GM21447 (cell line): ENCODE data around the gene RPLP2.

ENCODE experiments used
- ATAC-seq: cut with Tn5 transposase; IDR thresholded peaks from one replicate; pipeline ENCODE4 v1.9.1; 2021; ENCODE audit not compliant: unreplicated experiment

Gene RPLP2

DNA sequence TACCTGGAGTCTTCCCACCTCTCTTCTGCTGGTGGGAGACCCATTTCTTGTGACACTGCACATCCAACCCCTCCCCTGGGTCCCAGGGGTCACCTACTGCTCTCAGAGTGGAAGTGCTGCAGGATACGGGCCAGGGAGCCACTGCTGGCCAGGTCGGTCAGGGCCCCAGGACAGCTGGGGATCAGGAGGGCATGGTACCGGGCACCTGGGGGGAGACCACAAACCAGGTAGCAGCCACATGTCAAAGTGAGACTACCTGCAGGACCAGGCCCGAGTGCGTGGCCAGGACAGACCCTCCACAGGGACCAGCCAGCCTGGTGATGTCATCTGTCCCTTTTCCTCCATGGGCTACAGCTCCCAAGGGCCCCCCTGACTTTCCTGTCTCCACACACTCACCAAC lies 36.3 kb upstream of the RPLP2 start:
- ATAC-seq, result no peak

DNA sequence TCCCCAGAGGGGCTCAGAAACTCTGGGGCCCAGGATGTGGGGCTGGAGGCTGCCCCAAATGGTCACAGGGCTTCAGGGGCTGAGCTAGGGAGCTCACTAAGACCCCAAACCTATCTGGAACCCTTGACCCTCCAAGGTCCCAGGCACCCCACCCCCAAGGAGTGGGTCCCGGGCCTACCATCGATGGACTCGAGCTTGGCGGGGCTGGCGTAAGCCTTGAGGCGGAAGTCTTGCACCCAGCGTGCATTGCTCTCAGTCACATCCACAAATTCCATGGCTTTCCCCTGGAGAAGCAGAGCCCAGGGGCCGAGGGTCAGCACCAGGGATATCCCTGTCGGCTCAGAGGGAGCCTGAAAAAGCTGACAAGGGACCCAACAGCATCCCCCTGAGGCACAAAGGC lies 35.9 kb upstream of the RPLP2 start:
- no peak for ATAC-seq

- ATAC-seq, result no peak
Measured at GRCh38 chr11:774873-775592, 34.7 kb upstream of the RPLP2 start.

- no peak for ATAC-seq
Measured at GRCh38 chr11:776263-776560, 33.6 kb upstream of the RPLP2 start.

DNA sequence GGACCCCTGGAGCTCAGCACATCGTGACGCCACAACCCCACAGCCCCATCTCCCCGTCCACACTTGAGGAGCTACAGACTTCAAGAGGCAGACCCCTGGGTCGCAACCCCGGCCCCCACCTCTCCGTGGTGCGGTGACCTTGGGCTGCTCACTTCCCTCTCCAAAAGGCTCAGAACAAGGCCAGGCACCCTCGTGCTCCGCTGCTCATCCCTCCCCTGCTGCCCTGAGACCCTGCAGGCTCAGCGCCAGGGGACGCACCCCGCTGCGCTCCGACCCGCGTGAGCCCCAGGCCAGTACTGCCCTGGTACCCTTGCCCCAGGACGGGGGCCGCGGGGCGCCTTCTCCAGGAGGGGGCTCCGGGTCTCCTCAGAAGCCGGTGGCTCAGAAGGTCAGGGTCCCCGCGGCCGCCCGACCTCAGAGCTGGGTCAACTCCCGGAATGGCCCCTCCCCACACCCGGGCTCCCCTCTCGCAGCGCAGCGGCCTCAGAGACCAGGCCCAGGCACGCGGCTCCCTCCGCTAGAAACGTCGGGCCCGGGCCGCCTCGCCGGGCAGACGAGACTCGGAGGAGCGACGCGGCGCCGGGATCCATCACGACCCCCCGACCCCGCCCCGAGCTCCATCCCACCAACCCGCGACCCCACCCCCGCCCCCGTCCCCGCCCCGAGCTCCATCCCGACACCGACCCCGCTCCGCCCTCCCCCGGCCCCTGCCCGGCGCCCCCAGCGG lies 33.0 kb upstream of the RPLP2 start:
- ATAC-seq, result peak; percentile 28

GRCh38 chr11:777288-778255 lies 32.2 kb upstream of the RPLP2 start, which contains the start of gene GATD1:
TSS of gene GATD1 (minus strand) at chr11:777487. CDS start at chr11:777462, 25 bp downstream.
- ATAC-seq, result peak; percentile 59

- ATAC-seq, result no peak
Measured at GRCh38 chr11:778976-779954, 30.5 kb upstream of the RPLP2 start.

DNA sequence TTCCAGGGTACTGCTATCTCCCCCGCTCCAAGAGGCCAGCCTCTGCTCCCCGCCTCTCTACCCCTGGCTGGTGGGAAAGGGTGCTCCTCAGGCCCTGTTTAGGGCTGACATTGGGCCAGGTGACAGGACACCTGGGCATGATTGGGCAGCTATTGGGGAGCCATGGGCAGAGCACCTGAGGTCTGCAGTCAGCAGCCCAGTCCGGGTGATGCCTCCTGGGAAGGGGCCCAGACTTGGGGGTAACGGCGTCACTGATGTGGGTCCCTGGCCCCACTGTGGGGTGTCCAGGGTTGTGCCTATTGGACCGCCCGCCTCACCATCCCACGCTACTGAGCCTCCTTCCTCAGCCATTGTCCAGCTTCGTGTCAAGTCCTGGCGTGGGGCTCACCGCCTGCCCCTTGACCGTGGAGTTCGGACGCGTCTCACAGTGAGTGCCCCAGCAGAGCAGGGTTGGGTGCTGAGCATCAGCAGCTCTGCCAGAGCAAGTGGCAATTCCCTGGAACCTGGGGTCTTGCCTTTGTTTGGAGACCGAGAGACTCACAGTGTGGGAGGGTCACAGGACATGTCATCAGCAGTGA lies 29.7 kb upstream of the RPLP2 start:
- no peak for ATAC-seq

GRCh38 chr11:782264-783174 lies 27.2 kb upstream of the RPLP2 start:
- ATAC-seq, result no peak

GRCh38 chr11:783581-784015 lies 26.2 kb upstream of the RPLP2 start:
- ATAC-seq, result no peak

GRCh38 chr11:786235-787083 lies 23.3 kb upstream of the RPLP2 start:
- ATAC-seq, result no peak

DNA sequence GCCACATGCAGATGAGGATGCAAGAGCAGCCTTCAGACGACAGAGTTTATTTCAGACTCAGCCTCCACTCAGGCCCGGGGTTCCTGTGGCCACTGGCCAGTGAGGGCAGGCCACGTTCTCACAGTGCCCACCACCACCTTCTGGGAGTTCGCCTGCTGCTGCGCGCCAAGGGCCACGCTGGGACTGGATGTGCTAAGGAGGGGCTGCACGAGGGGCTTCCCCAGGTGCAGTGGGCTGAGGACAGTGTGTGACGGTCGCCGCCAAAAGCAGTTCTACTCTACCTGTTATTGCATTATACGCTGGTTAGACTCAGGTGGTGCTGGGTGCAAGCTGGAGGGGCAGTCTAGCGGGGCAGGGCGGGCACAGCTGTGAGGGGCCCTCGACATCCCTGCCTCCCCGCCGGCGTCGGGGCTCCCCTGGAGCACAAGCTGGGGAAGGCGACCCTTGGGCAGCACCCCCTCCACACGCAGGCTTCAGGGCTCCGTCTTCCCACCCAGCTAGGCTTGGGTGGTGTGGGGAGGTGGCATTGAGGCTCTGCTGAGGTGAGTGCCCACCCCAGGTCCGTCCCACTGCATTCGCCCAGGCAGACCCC lies 22.6 kb upstream of the RPLP2 start:
- no peak for ATAC-seq

- ATAC-seq, result no peak
Measured at GRCh38 chr11:788009-788640, 21.6 kb upstream of the RPLP2 start.

GRCh38 chr11:788953-789940 lies 20.5 kb upstream of the RPLP2 start:
- ATAC-seq, result no peak

GRCh38 chr11:789943-790342 lies 19.8 kb upstream of the RPLP2 start, which contains the start of gene CEND1:
TSS of gene CEND1 (minus strand) at chr11:790090. CDS start at chr11:788576, 1,514 bp downstream.
- no peak for ATAC-seq
